SK-N-MC (cell line): ENCODE data around the gene TMEM134.

Source experiments
- EZH2 ChIP-seq: fragments of 200-600 bp; sonication (generic); IDR thresholded peaks from one replicate; pipeline ENCODE4 v1.6.1; 2017; ENCODE audit warnings: antibody characterized with exemption
- POLR2AphosphoS5 ChIP-seq: IDR thresholded peaks from 2 replicates; pipeline ENCODE4 v1.6.1; 2012; ENCODE audit warnings: mild to moderate bottlenecking, low read depth, low read length, borderline replicate concordance

GRCh38 chr11:67437082-67437808, 31.8 kb downstream of the TMEM134 start, which contains the start of gene PTPRCAP:
- TF ChIP-seq EZH2 (no peak), POLR2AphosphoS5 (0 out of 2 replicates have a peak, but pooled peaks have one; percentile 19)
